H7 (cell line): ENCODE results near the gene ETS1. TPM values are rescaled to one million over a fixed set of nuclear protein-coding genes. Genes with fewer than 3 reads are reported as not detected.
A peak's percentile ranks its signal among the peaks of the same experiment; 100 is the strongest.

ENCODE experiments used
- DNase-seq: peaks from one replicate; pipeline ENCODE4 v3.0.0; 2012
- H3K27me3 ChIP-seq: 2 replicates; pipeline ENCODE4 v1.6.0; 2011; ENCODE audit warnings: mild to moderate bottlenecking, low read length; ENCODE audit not compliant: control insufficient read depth, insufficient read depth
- H3K36me3 ChIP-seq: replicated peaks from 2 replicates; pipeline ENCODE4 v1.5.1; 2011; ENCODE audit warnings: low read length; ENCODE audit not compliant: control insufficient read depth, insufficient read depth
- H3K4me3 ChIP-seq: 2 replicates; pipeline ENCODE4 v1.5.1; 2011; ENCODE audit warnings: low read depth, mild to moderate bottlenecking, control low read depth, low read length, moderate library complexity; ENCODE audit not compliant: insufficient read depth
- total RNA-seq: library from RNA; depleted of rRNA; stranded (reverse); fragments of >200 nt; shearing (Covaris generic); gene quantifications from 2 replicates; pipeline ENCODE4 v1.2.3, GENCODE V29; 2014

Gene ETS1
- total RNA-seq, 1 experiment from 2014 or later, result 24.1 TPM

DNA sequence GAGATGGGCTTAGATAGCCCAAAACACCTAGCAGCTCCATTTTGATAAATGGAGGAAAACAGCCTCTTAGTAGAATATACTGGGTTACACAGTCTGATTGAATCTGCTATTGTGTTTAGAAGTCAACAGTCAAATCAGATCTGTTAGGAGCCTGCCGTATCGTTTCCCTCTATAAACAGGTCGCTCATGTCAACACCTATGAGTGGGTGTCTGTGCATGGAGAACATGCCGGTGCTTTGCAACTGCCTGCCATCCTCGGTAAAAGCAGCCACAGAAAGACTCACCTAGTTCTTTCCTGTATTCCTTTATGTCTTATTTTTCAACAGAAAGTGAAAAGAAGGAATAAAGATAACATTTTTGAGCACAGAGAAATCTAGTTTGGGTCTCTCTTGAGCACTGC, 99.4 kb downstream of the ETS1 start:
- H3K36me3 ChIP-seq, result peaks cover 12% of the 10 kb centered on the region
- H3K4me3 ChIP-seq, result no peak overlapping the region
- H3K27me3 ChIP-seq, result no peaks in the 10 kb centered on the region
- DNase-seq, result no peak

GRCh38 chr11:128484172-128484571, 103.2 kb downstream of the ETS1 start:
- peaks cover 15% of the 10 kb centered on the region for H3K36me3 ChIP-seq
- no peaks in the 10 kb centered on the region for H3K27me3 ChIP-seq
- no peak overlapping the region for H3K4me3 ChIP-seq
- DNase-seq, result peak; percentile 32

- Histone ChIP-seq H3K36me3 (peaks cover 15% of the 10 kb centered on the region), H3K4me3 (no peak overlapping the region), H3K27me3 (no peaks in the 10 kb centered on the region)
- DNase-seq, result no peak
Measured at GRCh38 chr11:128483211-128483788, 104.1 kb downstream of the ETS1 start.

DNA sequence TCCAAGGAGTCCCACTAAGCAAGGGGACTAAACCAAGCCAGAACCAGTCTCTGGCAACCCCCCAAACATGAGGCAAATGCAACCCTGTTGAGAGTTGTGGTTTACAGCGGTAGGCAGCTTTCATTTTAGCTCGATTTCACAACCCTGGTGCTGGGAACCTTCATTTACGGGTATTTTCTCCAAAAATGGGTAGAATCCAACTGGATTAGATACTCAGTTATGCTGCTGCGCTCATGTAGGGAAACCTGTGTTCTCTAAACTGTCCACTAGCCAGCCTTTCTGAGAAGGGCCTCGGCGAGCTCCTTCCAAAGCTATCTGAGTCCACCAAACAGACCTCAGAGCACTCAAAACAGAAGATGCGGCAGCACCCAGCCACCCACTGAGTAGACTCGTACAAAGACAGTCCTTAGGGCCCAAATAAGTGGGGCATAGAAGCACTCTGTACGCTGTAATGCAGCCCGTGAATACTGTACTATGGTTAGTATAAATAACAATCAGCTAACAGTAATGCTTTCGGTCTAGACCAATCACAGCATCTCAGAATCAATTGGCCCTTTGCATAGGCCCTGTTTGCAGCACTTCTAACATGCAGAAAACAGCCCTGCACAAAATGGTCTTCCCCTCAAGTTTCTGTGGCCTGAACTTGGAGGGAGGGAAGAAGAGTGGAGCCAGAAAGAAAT, 104.7 kb downstream of the ETS1 start:
- Histone ChIP-seq H3K27me3 (no peaks in the 10 kb centered on the region), H3K4me3 (no peak overlapping the region), H3K36me3 (peaks cover 15% of the 10 kb centered on the region)
- DNase-seq, result no peak

DNA sequence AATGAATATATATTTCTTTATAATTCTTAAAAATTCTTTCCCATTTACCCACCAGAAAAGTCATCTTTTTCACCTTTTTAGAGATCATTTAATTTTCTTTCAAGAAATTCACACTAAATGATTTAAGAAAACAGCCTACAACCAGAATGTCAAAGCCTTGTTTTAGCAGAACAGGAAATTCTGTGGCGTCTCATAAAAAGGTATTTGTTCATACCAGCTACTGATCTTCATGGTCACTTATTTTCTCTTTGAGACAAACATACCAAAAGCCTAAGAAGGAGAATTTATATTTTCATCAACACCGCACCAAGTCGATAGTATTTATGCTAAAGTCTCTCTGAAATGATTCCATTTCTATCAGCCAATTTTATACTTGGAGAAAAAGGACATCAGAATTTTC, 105.3 kb downstream of the ETS1 start:
- no peak overlapping the region for H3K4me3 ChIP-seq
- no peaks in the 10 kb centered on the region for H3K27me3 ChIP-seq
- peaks cover 15% of the 10 kb centered on the region for H3K36me3 ChIP-seq
- DNase-seq, result no peak

GRCh38 chr11:128481135-128481534, 106.2 kb downstream of the ETS1 start:
- DNase-seq, result no peak
- peaks cover 15% of the 10 kb centered on the region for H3K36me3 ChIP-seq
- H3K27me3 ChIP-seq, result no peaks in the 10 kb centered on the region
- no peak overlapping the region for H3K4me3 ChIP-seq

DNA sequence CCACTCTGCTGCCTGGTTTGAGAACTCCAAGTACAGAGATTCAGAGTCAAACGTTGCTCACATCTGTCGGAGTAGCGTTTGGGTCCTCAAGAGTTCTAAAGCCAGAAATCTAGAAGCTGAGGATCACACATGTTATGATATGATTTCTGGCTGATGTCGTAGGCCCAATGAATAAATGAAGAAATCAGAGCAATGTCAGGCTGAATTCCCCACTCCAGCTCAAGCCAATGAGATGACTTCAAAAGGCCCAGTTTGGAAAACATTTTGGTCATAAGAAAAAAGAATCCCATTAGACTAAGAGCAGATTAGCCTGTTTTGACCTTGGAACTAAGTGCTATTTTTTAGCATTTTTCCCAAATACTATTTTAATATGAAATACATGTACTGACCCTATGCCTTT, 106.7 kb downstream of the ETS1 start:
- H3K36me3 ChIP-seq, result peaks cover 10% of the 10 kb centered on the region
- H3K27me3 ChIP-seq, result no peaks in the 10 kb centered on the region
- H3K4me3 ChIP-seq, result no peak overlapping the region
- no peak for DNase-seq

GRCh38 chr11:128480066-128480465, 107.3 kb downstream of the ETS1 start:
- no peak for DNase-seq
- no peak overlapping the region for H3K4me3 ChIP-seq
- no peaks in the 10 kb centered on the region for H3K27me3 ChIP-seq
- peaks cover 9% of the 10 kb centered on the region for H3K36me3 ChIP-seq

DNA sequence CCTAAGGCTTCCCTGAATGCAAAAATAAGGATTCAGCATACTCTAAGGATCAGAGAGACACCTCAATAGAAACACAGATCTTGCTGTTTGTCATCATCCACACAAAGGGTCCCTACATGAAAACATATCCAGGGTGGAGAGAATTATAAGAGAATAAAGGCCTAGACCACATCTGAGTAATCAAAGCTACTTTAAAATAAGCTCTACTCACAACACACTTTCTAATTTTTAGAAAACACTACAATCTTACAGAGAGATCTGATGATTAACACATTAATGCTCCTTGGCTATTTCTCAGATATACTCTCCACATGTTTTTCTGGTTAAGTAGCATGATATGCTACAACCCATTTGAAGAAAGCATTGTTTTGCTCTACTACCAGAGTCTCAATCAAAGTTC, 108.2 kb downstream of the ETS1 start:
- H3K4me3 ChIP-seq, result no peak overlapping the region
- DNase-seq, result no peak
- peaks cover 6% of the 10 kb centered on the region for H3K36me3 ChIP-seq
- no peaks in the 10 kb centered on the region for H3K27me3 ChIP-seq

GRCh38 chr11:128478305-128478704, 109.1 kb downstream of the ETS1 start:
- no peak for DNase-seq
- no peak overlapping the region for H3K4me3 ChIP-seq
- peaks cover 7% of the 10 kb centered on the region for H3K36me3 ChIP-seq
- H3K27me3 ChIP-seq, result no peaks in the 10 kb centered on the region

- Histone ChIP-seq H3K27me3 (no peaks in the 10 kb centered on the region), H3K4me3 (no peak overlapping the region), H3K36me3 (peaks cover 8% of the 10 kb centered on the region)
- no peak for DNase-seq
Measured at GRCh38 chr11:128477811-128478210, 109.5 kb downstream of the ETS1 start.

DNA sequence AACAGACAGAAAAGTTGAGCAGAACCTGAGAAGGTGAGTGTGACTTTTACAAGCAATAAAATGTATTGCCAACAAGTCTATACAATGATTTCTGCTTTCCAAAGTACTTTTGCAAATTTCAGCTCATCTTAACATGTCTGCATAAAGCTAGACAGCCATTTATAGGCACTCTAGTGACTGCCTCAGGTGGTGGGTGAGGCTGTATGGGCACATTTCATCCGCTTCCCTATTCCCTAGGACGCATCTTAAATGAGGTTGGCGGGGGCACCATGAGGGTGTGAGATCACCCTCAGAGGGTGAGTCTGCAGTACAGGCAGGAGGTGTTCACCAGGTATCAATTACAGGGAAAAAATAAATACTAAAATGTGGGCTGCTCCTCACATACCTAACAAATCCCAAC, 110.1 kb downstream of the ETS1 start:
- Histone ChIP-seq H3K27me3 (no peaks in the 10 kb centered on the region), H3K4me3 (no peak overlapping the region), H3K36me3 (peaks cover 8% of the 10 kb centered on the region)
- no peak for DNase-seq

DNA sequence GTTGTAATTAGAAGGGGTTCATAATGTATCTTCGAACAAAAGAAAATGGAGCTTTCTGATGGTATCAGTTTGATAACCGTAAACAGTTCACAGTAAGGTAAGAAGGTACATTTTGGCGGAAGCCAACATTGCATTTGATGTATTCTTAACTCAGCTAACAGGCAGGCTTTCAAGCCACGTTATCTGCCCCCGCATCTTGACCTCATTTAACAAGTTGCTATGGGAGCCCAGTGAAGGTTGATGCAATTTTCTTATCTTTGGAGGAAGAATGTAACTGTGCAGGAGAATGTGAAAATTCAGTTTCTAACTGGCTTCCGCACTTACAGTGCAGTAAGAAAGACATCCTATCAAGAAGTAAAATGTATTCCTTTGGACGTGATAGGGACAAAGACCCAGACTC, 110.6 kb downstream of the ETS1 start:
- Histone ChIP-seq H3K27me3 (no peaks in the 10 kb centered on the region), H3K4me3 (no peak overlapping the region), H3K36me3 (peaks cover 8% of the 10 kb centered on the region)
- no peak for DNase-seq

DNA sequence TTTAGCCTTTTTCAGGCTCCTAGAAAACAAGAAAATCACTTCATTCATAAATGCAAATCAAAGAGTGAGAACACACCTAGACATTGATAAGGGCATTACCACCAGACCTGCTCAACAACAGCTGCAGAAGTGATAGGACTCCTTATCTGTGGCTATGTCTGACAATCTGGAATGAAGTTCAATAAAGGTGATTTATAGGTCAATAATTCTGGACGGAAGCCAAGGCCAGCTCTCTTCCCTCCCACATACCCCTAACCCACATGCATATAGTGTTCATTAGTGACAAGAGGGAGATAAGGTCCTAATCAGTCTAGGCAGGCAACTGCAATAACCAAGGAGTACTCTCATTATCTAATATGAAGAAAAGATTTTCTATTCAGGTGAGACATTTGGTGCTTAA, 111.3 kb downstream of the ETS1 start:
- Histone ChIP-seq H3K27me3 (no peaks in the 10 kb centered on the region), H3K36me3 (peaks cover 8% of the 10 kb centered on the region), H3K4me3 (no peak overlapping the region)
- no peak for DNase-seq

DNA sequence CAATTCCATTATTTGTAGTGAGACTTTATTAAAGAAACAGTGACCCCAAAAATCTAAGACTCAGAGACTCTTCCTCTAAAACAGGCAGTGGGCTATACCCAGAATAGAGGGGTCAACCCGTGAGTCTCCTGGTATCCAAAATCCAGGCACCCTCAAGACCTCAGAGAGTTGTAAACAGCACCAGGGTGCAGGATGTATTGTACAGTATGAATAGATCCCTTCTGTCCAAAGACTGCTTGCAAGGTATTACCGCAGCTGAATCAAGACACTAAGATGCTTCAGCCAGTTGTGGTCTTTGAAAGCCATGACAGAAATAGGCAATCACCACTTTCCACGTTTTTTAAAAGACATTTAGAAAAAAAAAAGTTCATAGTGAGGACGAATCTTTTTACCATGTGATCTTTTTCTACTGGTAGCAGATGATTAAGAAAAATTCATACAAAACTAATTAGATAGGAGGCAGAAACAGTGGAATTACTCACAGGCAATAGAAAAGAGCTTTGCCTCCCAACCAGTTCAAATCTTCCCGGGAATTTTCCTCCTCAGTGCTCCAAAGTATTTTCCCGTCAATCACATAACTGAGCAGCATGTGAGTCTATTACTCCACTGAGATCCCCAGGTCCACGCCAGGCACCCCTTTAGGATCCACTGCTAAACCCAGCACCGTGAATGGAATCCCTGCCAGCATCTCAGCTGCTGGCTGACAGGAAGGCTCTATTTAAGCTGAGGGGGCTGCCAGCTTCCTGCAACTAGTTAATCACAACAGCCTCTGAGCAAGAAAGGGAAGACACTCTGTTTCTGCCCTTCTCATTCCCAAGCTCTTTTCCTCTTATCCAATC, 113.1 kb downstream of the ETS1 start:
- Histone ChIP-seq H3K36me3 (peaks cover 1% of the 10 kb centered on the region; the same call in 1 of the 2 replicates), H3K4me3 (no peak overlapping the region), H3K27me3 (no peaks in the 10 kb centered on the region)
- no peak for DNase-seq
